Stimulated activated naive CD8-positive, alpha-beta T cell treated with anti-CD3 and anti-CD28 coated beads, Interleukin-15, Interleukin-2, amounts not matched to agents 100 ng/mL and 50 ng/mL, for 24 hours (primary cell): ENCODE measurements around the gene HEPN1.

Source experiments
- H3K27ac Mint-ChIP-seq: one replicate; pipeline ENCODE4 v1.8.0; 2021; ENCODE audit warnings: mild to moderate bottlenecking, mixed read lengths
- H3K27me3 Mint-ChIP-seq: one replicate; pipeline ENCODE4 v1.8.0; 2021; ENCODE audit warnings: mixed read lengths
- H3K36me3 Mint-ChIP-seq: one replicate; pipeline ENCODE4 v1.8.0; 2021; ENCODE audit warnings: low read depth, mixed read lengths
- H3K4me1 Mint-ChIP-seq: one replicate; pipeline ENCODE4 v1.8.0; 2021; ENCODE audit warnings: low read depth, mixed read lengths
- H3K4me3 Mint-ChIP-seq: one replicate; pipeline ENCODE4 v1.8.0; 2021; ENCODE audit warnings: mild to moderate bottlenecking, mixed read lengths
- H3K9me3 Mint-ChIP-seq: one replicate; pipeline ENCODE4 v1.8.0; 2021; ENCODE audit warnings: mixed read lengths

HEPN1 gene

DNA sequence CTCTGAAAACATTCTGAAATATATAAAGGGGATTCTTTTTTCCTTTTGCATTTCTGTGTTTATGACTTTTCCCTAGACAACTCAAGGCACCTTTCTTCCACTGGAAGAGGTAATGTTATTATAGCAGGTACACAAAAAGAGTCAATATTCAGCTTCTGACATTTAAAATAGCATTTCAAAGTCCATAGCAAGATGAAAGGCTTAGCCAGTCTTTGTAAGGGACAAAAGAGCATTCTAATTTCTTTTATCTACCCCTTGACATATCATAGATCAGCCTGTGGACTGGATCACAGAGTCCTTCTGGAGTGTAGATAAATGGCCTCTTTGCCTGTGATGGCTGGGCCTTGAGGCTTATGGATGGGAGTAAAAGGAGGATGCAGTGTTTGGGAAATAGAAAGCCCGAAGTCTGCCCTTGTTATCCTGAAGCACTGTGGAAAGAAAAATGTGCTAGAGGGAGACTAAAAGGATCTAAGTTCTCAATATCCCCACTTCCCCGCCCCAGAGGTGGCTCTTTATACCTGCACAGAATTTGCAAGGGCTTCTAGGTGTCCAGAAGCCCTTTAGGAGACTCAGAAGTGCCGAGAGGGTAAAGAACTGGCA lies 18.4 kb downstream of the HEPN1 start:
- H3K27me3 Mint-ChIP-seq, result no peaks in the 10 kb centered on the region
- H3K4me1 Mint-ChIP-seq, result no peaks in the 10 kb centered on the region
- no peaks in the 10 kb centered on the region for H3K36me3 Mint-ChIP-seq
- H3K9me3 Mint-ChIP-seq, result no peaks in the 10 kb centered on the region
- no peak overlapping the region for H3K27ac Mint-ChIP-seq
- H3K4me3 Mint-ChIP-seq, result no peak overlapping the region

DNA sequence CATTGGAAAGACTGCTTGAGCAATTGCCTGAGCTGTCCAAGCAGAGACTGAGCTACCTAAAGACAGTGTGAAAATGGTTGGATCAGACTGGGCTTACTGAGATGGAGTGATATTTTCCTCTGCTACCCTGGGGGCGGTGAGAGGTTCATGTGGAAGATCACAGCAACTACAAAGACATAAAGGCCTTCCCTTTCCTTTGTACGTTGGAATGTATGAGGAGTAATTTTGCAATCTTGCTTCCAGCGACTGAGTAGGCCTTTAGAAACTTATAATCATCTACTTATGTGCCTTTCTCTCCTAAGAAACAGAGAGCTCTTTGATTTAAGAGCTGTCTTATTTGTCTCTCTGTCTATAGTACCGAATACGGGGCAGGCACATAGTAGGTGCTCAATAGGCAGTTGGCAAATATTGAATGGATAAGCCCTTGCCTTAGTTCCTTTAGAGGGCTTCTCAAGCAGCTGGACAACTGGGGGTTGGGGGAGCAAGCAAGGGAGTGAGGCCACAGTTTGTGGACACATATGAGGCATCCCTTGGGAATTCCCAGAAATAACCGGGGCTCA lies 19.2 kb downstream of the HEPN1 start:
- Mint-ChIP-seq H3K27me3 (no peaks in the 10 kb centered on the region), H3K36me3 (no peaks in the 10 kb centered on the region), H3K4me3 (no peak overlapping the region), H3K4me1 (peaks cover 6% of the 10 kb centered on the region), H3K9me3 (no peaks in the 10 kb centered on the region), H3K27ac (no peak overlapping the region)

DNA sequence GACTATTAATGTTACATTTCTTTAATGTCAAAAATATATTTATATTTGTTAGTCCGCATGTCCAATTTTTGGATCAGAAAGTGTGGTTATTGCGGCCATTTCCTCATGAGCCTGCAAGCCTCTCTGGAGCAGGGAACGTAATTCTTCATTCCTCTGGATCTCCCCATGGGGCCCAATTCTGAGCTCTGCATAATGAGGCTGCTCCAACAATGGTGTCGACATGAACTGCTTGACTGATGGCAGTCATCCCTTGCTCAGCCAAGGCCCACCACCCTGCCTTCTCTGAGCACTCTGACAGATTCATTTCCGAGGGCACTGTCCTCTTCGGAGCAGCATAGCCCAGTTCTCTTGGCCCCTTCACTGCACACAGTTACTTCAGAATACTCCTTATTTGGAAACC lies 19.9 kb downstream of the HEPN1 start:
- no peaks in the 10 kb centered on the region for H3K36me3 Mint-ChIP-seq
- H3K27me3 Mint-ChIP-seq, result no peaks in the 10 kb centered on the region
- H3K27ac Mint-ChIP-seq, result no peak overlapping the region
- no peak overlapping the region for H3K4me3 Mint-ChIP-seq
- no peaks in the 10 kb centered on the region for H3K9me3 Mint-ChIP-seq
- H3K4me1 Mint-ChIP-seq, result peaks cover 12% of the 10 kb centered on the region

DNA sequence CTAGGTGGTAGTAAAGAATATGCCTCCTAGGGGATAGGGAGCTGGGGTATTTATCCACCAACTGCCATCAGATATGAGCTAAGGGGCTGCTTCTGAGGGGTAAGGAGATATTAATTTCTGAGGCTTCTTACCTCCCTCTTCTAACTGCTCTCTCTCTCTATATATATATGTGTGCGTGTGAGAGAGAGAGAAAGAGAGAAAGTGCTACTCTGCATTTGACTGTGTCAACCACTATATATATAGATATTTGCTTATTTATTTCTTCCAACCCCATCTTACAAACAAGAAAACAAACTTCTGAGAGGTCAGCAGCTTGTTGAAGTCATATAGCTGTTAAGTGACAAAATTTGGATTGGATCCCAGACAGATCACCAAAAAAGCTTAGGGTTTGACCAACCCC lies 22.7 kb downstream of the HEPN1 start:
- H3K9me3 Mint-ChIP-seq, result no peaks in the 10 kb centered on the region
- no peaks in the 10 kb centered on the region for H3K27me3 Mint-ChIP-seq
- no peaks in the 10 kb centered on the region for H3K36me3 Mint-ChIP-seq
- peaks cover 12% of the 10 kb centered on the region for H3K4me1 Mint-ChIP-seq
- H3K4me3 Mint-ChIP-seq, result no peak overlapping the region
- H3K27ac Mint-ChIP-seq, result no peak overlapping the region

DNA sequence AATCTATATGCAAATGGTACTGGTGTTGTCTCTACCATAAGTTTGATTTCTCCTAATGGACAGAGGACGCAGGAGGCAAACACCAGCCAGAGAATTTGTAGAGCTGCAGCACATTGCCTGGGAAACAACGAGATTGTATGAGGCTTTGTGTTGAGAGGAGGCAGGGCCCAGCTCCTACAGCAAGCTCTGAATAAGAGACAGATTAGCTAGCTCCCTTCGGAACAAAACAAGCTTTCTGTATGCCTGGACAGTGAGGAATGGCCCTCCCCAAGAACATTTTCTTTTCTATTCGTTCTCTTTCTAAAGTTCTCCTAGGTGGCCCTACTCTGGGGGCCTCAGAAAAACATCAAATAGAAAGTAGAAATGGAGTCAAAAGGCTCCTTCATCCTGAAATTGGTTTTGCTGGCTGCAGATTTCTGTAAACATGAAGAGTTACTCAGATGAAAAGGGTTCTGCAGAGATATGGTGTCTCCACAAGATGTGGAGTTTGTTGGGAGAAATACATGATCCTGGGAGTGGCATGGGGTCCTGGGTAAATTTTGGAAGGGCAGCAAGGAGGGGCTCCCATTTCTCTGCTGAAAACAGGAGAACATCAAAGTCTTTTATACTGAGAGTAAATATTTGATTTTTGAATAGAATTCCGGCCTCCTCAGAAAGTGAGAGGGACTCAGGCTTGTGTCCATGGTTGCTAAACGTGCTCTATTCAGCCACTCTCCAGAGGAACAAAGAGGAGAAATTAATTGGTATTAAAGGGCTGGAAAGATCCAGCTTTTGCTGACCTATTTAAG lies 23.6 kb downstream of the HEPN1 start:
- no peak overlapping the region for H3K27ac Mint-ChIP-seq
- peaks cover 12% of the 10 kb centered on the region for H3K4me1 Mint-ChIP-seq
- H3K27me3 Mint-ChIP-seq, result no peaks in the 10 kb centered on the region
- no peak overlapping the region for H3K4me3 Mint-ChIP-seq
- no peaks in the 10 kb centered on the region for H3K9me3 Mint-ChIP-seq
- no peaks in the 10 kb centered on the region for H3K36me3 Mint-ChIP-seq

DNA sequence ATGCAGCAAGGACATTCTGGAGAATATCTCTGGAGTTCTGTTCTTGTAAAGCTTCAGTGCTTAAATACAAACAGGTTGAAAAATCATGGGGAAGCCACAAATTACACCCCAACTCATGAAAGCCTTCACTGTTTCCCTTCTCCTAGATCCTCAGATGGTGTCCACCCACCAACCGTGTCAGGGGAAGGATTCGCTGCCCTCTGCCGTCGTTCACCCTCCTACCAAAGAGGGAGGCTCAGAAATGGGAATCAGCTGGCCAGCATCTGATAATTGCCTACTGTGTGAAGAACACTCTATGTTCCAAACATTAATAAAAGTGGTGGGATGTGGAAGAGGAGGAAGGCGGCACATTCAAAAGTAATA lies 24.2 kb downstream of the HEPN1 start:
- Mint-ChIP-seq H3K36me3 (peaks cover 1% of the 10 kb centered on the region), H3K9me3 (peaks cover under 1% of the 10 kb centered on the region), H3K27ac (no peak overlapping the region), H3K4me3 (no peak overlapping the region), H3K4me1 (peaks cover 12% of the 10 kb centered on the region), H3K27me3 (no peaks in the 10 kb centered on the region)

DNA sequence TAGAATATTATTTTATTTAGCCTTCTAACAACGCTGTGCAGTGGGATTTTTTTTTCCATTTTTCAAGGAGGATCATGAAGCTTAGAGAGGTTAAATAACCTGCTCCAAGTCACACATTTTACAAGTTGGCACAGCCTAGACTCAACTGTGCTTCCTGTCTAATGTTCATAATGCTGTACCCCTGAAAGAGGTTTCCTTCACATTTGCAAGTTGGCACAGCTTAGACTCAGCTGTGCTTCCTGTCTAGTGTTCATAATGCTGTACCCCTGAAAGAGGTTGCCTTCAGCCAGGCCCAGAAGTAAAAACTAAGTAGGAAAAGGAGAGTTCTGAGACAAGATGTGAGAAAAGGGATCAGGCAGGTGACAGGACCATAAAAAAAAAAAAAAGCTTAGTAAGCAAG lies 24.7 kb downstream of the HEPN1 start:
- Mint-ChIP-seq H3K4me3 (no peak overlapping the region), H3K36me3 (peaks cover 6% of the 10 kb centered on the region), H3K27ac (peak overlapping the region; percentile 7), H3K9me3 (peaks cover 6% of the 10 kb centered on the region), H3K27me3 (no peaks in the 10 kb centered on the region), H3K4me1 (peaks cover 12% of the 10 kb centered on the region)

DNA sequence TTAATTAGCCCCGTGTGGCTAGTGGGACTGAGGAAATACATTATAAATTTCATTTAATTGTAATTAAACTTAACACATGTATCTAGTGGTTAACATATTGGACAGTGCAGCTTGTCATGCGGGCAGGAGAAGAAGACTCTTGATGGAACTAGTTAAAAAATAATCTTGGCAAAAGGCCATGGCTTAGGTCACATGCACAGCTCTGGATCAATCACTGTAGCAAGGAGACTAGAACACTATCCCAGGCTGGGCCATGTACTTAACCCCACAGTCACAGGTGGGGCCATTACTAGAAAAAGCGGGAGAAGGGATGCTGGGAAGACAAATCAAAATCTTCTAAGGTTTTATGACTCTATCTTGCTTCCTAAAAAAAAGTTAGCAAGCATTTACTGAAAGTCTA lies 25.5 kb downstream of the HEPN1 start:
- peaks cover 12% of the 10 kb centered on the region for H3K4me1 Mint-ChIP-seq
- H3K27ac Mint-ChIP-seq, result no peak overlapping the region
- H3K4me3 Mint-ChIP-seq, result no peak overlapping the region
- peaks cover 7% of the 10 kb centered on the region for H3K9me3 Mint-ChIP-seq
- peaks cover 11% of the 10 kb centered on the region for H3K36me3 Mint-ChIP-seq
- no peaks in the 10 kb centered on the region for H3K27me3 Mint-ChIP-seq

DNA sequence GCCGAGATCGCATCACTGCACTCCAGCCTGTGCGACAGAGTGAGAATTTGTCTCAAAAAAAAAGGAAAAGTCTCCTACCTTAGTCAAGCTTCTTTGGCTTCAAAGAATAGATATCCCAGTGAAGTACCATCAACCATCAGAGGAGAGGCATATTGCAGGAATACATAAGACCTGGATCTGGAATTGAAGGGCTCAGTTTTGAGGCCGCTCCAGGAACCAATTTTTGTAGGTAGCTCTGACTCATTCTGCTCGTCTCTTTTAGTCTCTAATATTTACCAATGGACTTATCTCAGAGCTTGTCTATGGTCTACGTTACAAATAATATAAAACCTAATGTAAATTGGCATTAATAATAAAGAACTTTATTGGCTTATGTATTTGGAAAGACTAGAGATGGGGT lies 26.8 kb downstream of the HEPN1 start:
- Mint-ChIP-seq H3K4me1 (peaks cover 12% of the 10 kb centered on the region), H3K4me3 (no peak overlapping the region), H3K9me3 (peaks cover 7% of the 10 kb centered on the region), H3K36me3 (peaks cover 11% of the 10 kb centered on the region), H3K27ac (no peak overlapping the region), H3K27me3 (no peaks in the 10 kb centered on the region)

DNA sequence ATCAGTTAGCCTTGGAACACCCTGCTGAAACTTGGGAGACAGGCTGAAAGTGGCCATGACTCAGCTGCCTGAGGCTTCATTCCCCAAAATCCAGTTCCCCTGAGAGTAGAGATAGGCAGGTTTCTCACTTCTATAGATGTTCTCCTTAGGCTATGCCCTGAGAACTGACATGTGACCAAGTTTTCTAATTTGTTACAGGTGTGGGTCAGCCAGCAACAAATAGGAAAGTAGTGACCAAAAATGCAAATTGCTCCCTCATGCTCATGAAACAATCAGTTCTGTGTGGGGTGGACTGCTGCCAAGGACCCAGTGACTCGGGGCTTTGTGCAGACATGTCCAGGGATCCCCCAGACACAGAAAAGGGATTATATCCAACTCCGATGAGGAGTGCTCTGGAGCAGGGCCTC lies 27.7 kb downstream of the HEPN1 start:
- H3K36me3 Mint-ChIP-seq, result peaks cover 11% of the 10 kb centered on the region
- no peaks in the 10 kb centered on the region for H3K27me3 Mint-ChIP-seq
- no peak overlapping the region for H3K4me3 Mint-ChIP-seq
- H3K4me1 Mint-ChIP-seq, result peaks cover 12% of the 10 kb centered on the region
- H3K27ac Mint-ChIP-seq, result no peak overlapping the region
- H3K9me3 Mint-ChIP-seq, result peaks cover 7% of the 10 kb centered on the region

DNA sequence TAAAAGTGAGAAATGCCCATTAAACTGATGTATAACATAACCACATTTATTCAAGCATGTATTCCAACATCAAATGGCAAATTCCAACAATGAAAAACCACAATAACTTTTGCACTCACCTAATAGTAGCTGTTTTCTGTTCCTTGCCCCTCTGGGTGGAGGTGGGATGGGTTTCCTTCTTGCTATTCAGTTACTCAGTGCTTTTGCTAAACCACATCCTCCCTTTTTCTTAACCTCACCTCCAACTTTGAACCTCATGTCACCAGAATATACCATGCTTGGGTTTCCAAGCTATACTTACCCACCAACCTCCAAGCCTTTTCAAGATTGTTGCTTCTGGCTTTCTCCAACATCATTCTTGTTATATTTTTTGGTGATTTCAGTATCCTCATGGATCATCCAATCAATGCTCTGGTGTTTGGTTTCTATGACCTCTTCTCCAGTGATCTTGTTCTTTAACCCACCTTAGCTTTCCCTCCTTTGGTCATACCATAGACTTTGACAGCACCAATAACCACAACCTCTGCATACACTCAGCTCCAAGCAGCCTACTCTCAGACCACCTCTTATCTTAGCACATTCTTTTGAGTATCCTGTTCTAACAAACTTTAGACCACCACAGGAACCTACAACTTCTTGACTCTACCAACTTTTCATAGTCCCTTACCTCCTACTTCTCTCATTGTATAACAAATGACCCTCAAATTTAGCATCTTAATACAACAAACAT lies 31.7 kb downstream of the HEPN1 start:
- peaks cover 8% of the 10 kb centered on the region for H3K4me1 Mint-ChIP-seq
- peaks cover 7% of the 10 kb centered on the region for H3K9me3 Mint-ChIP-seq
- no peaks in the 10 kb centered on the region for H3K27me3 Mint-ChIP-seq
- no peak overlapping the region for H3K27ac Mint-ChIP-seq
- H3K36me3 Mint-ChIP-seq, result peaks cover 11% of the 10 kb centered on the region
- no peak overlapping the region for H3K4me3 Mint-ChIP-seq

DNA sequence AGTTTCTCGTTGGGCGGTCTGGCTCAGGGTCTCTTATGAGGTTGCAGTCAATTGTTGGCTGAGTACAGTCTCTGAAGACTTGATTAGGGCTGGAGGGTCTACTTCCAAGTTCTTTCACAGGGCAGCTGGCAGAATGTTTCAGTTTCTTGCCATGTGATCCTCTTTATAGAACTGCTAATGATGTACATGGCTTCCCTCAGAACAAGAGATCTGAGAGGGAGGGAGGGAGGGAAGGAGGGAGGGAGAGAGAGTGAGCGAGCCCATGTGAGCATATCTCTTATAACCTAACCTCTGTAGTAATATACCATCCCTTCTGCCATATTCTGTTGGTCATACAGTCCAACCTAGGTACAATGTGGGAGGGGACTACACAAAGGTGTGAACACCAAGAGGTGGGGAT lies 32.3 kb downstream of the HEPN1 start:
- Mint-ChIP-seq H3K4me1 (peaks cover 8% of the 10 kb centered on the region), H3K27ac (no peak overlapping the region), H3K27me3 (no peaks in the 10 kb centered on the region), H3K9me3 (peaks cover 7% of the 10 kb centered on the region), H3K4me3 (no peak overlapping the region), H3K36me3 (peaks cover 11% of the 10 kb centered on the region)

DNA sequence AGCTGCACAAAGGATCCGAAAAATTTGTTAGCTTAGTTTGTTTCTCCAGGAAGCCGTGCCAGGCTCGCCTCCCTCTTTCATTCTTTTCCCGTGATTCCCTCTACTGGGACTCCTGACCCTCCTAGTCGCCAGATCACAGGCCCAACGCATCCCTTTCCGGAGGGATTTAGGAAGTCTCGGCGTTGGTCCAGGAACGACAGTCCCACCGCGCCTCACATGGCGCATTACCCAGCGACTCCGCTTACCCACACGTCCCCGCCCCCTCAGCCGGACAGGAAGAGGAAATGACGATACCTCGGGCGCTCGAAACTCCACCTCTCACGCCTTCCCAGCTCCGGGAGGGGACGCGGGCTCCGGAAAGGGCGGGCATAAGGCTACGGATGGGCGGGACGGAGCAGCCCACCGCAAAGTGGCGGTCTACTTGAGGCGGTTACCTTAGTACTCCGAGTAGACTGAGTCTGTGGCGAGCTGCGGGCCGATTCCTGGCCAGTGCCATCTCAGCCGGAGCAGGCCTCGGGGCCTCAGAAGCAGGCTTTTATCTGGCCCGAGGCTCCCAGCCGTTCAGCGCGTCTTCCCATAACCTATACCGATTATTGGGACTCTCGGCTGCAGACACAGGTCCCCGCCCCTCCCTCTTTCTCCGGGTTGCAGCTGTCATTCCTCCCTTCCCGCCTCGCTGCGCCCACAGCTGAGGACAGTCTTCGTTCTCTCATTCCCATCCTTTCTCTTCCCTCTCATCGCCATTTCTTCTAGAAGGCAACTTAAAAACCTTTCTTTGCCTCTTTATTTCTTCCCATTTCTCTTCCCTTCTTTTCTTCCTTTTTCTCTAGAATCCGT lies 34.9 kb downstream of the HEPN1 start, which contains the start of gene CCDC15:
CCDC15 (plus strand) TSS at position 450 of the 837 bp plus-strand sequence. CDS start 531 bp downstream, outside the sequence.
- Mint-ChIP-seq H3K27me3 (no peaks in the 10 kb centered on the region), H3K4me3 (no peak within 1 kb of the TSS), H3K27ac (no peak within 1 kb of the TSS), H3K36me3 (peaks cover 4% of the 10 kb centered on the region), H3K4me1 (peaks cover 8% of the 10 kb centered on the region), H3K9me3 (no peaks in the 10 kb centered on the region)

DNA sequence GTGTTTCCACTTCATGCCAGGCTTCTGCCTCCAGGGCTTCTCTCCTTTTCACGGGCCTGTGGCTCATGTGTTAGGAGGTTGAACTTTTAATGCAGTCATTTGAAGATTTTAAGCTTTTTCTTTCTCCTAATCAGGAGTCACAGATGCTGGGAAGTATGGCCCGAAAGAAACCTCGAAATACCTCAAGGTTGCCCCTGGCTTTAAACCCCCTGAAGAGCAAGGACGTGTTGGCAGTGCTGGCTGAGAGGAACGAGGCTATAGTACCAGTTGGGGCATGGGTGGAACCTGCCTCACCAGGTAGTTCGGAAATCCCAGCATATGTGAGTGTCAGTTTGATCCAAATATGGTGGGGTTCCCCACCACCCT lies 35.5 kb downstream of the HEPN1 start:
- Mint-ChIP-seq H3K27me3 (no peaks in the 10 kb centered on the region), H3K36me3 (no peaks in the 10 kb centered on the region), H3K4me3 (no peak overlapping the region), H3K4me1 (peaks cover 8% of the 10 kb centered on the region), H3K27ac (no peak overlapping the region), H3K9me3 (no peaks in the 10 kb centered on the region)
